Prostate gland (tissue), 2 donors: Measurements from ENCODE around the gene EGR2. TPM values are rescaled to one million over a fixed set of nuclear protein-coding genes. Genes with fewer than 3 reads are reported as not detected.

Source experiments
- DNase-seq: peaks from one replicate; pipeline ENCODE4 v3.0.0-alpha.2; 2019; ENCODE audit warnings: low spot score
- H3K27ac ChIP-seq, 2 donors: fragments of 200-600 bp; sonication (generic); 2 replicates each; pipeline ENCODE4 v1.5.1; 2017 to 2019
- H3K27me3 ChIP-seq: fragments of 200-600 bp; sonication (generic); replicated peaks from 2 replicates; pipeline ENCODE4 v1.5.1; 2019; ENCODE audit not compliant: insufficient read depth
- H3K36me3 ChIP-seq, 2 donors: fragments of 200-600 bp; sonication (generic); 1 replicate in 1 of 2; 2 replicates in 1 of 2; pipeline versions ENCODE4 v1.5.1 to v1.8.1; 2017 to 2019
- H3K4me1 ChIP-seq: fragments of 200-600 bp; sonication (generic); replicated peaks from 2 replicates; pipeline ENCODE4 v1.5.1; 2019
- H3K4me3 ChIP-seq, 2 donors: fragments of 200-600 bp; sonication (generic); 2 replicates each; pipeline ENCODE4 v1.5.1; 2017 to 2019
- H3K9me3 ChIP-seq: fragments of 200-600 bp; sonication (generic); 2 replicates; pipeline ENCODE4 v1.5.1; 2017
- CTCF ChIP-seq, 4 experiments: fragments of 200-600 bp in 2 of 4; fragments of 450-650 bp in 2 of 4; sonication (generic) in 2 of 4; IDR thresholded peaks; 1 replicate in 3 of 4; 2 replicates in 1 of 4; pipeline ENCODE4 v1.5.1; 2016 to 2019; ENCODE audit warnings: antibody characterized with exemption in 4 of 4, mild to moderate bottlenecking in 2 of 4, moderate library complexity in 2 of 4
- POLR2A ChIP-seq: fragments of 450-650 bp; IDR thresholded peaks from one replicate; pipeline ENCODE4 v1.6.1; 2016; ENCODE audit warnings: antibody characterized with exemption, mild to moderate bottlenecking
- POLR2AphosphoS5 ChIP-seq: sonication (generic); formaldehyde crosslinking; IDR thresholded peaks from one replicate; pipeline ENCODE4 v1.6.1; 2017; ENCODE audit warnings: antibody characterized with exemption
- WGBS: methylation state at CpG from one replicate; pipeline ENCODE4 v1.1.5; 2018; 5-methylcytosine and 5-hydroxymethylcytosine counted together
- intact Hi-C: fragments of 100-400 bp; cut with DNase I; formaldehyde crosslinking; loops from one replicate; pipeline ENCODE4 v1.14.2; 2022
- total RNA-seq, 2 donors: library from RNA; depleted of rRNA; stranded (reverse); fragments of >200 nt; gene quantifications; one replicate each; pipeline ENCODE4 v1.1.0, GENCODE V29; 2016

Gene EGR2
- total RNA-seq, 2 donors from 2014 or later: 2.5 to 4.6 TPM

GRCh38 chr10:62813453-62813852 is 2.7 kb downstream of the EGR2 start:
- Histone ChIP-seq H3K4me1 (peaks cover 5% of the 10 kb centered on the region), H3K36me3 (no peaks in the 10 kb centered on the region), H3K27me3 (peaks cover 9% of the 10 kb centered on the region), H3K4me3 (no peak overlapping the region), H3K9me3 (no peaks in the 10 kb centered on the region), H3K27ac (no peak overlapping the region)
- intact Hi-C loops: no loop called here
- DNase-seq: no peak
- no peak for TF ChIP-seq POLR2AphosphoS5
- TF ChIP-seq CTCF (IDR thresholded peaks at IDR 0.05): no peak
- no peak for TF ChIP-seq POLR2A
- WGBS: 94% methylated on average over 13 of the region's 27 CpGs

GRCh38 chr10:62812672-62813439 is 3.3 kb downstream of the EGR2 start:
- peaks cover 9% of the 10 kb centered on the region for H3K27me3 ChIP-seq
- intact Hi-C loops: no loop called here
- no peak overlapping the region for H3K27ac ChIP-seq
- TF ChIP-seq POLR2A (no peak), CTCF (IDR thresholded peaks at IDR 0.05) (no peak), POLR2AphosphoS5 (no peak)
- no peak overlapping the region for H3K4me3 ChIP-seq
- WGBS: 90% methylated on average over 12 of the region's 13 CpGs
- H3K9me3 ChIP-seq: no peaks in the 10 kb centered on the region
- no peak for DNase-seq
- H3K36me3 ChIP-seq: no peaks in the 10 kb centered on the region
- H3K4me1 ChIP-seq: peaks cover 3% of the 10 kb centered on the region

GRCh38 chr10:62811159-62811875 is 4.8 kb downstream of the EGR2 start:
- no peak overlapping the region for H3K27ac ChIP-seq
- intact Hi-C loops: no loop called here
- H3K9me3 ChIP-seq: no peaks in the 10 kb centered on the region
- peaks cover 3% of the 10 kb centered on the region for H3K4me1 ChIP-seq
- DNase-seq: no peak
- H3K4me3 ChIP-seq: no peak overlapping the region
- WGBS: 84% methylated on average over 10 of the region's 10 CpGs
- no peaks in the 10 kb centered on the region for H3K36me3 ChIP-seq
- TF ChIP-seq CTCF (IDR thresholded peaks at IDR 0.05) (no peak), POLR2AphosphoS5 (no peak), POLR2A (no peak)
- H3K27me3 ChIP-seq: peaks cover 9% of the 10 kb centered on the region

GRCh38 chr10:62810156-62810902 is 5.8 kb downstream of the EGR2 start:
- H3K27ac ChIP-seq: no peak overlapping the region
- DNase-seq: no peak
- no peak for TF ChIP-seq POLR2AphosphoS5
- no peak for TF ChIP-seq POLR2A
- TF ChIP-seq CTCF (IDR thresholded peaks at IDR 0.05): no peak
- WGBS: 88% methylated on average over 8 of the region's 8 CpGs
- no peaks in the 10 kb centered on the region for H3K36me3 ChIP-seq
- intact Hi-C loops: no loop called here
- H3K9me3 ChIP-seq: no peaks in the 10 kb centered on the region
- H3K4me1 ChIP-seq: peaks cover 3% of the 10 kb centered on the region
- no peak overlapping the region for H3K4me3 ChIP-seq
- H3K27me3 ChIP-seq: peaks cover 9% of the 10 kb centered on the region
